COLO829 (cell line): ENCODE results near the gene F7.

Experiments used
- DNase-seq: peaks from one replicate; pipeline ENCODE4 v3.0.0; 2012; ENCODE audit warnings: low spot score

The F7 gene

GRCh38 chr13:113086991-113087922 is 18.3 kb upstream of the F7 start:
- no peak for DNase-seq

- DNase-seq, result no peak
These were observed 17.5 kb upstream of the F7 start for GRCh38 chr13:113087923-113088690.

GRCh38 chr13:113088691-113089020 is 16.9 kb upstream of the F7 start:
- DNase-seq, result no peak

GRCh38 chr13:113089693-113090414 is 15.7 kb upstream of the F7 start:
- DNase-seq, result no peak

GRCh38 chr13:113090415-113090770 is 15.2 kb upstream of the F7 start:
- no peak for DNase-seq

- no peak for DNase-seq
These were observed 14.8 kb upstream of the F7 start for GRCh38 chr13:113090806-113091205.

- no peak for DNase-seq
These were observed 14.3 kb upstream of the F7 start for GRCh38 chr13:113091211-113091771.

- no peak for DNase-seq
These were observed 13.5 kb upstream of the F7 start for GRCh38 chr13:113091891-113092775.

GRCh38 chr13:113092776-113093579 is 12.6 kb upstream of the F7 start:
- no peak for DNase-seq

GRCh38 chr13:113093580-113094409 is 11.8 kb upstream of the F7 start:
- no peak for DNase-seq

- DNase-seq, result no peak
These were observed 11.2 kb upstream of the F7 start for GRCh38 chr13:113094410-113094800.

- no peak for DNase-seq
These were observed 10.2 kb upstream of the F7 start for GRCh38 chr13:113095146-113096051.

- no peak for DNase-seq
These were observed 9.4 kb upstream of the F7 start for GRCh38 chr13:113096052-113096744.

- no peak for DNase-seq
These were observed 8.8 kb upstream of the F7 start for GRCh38 chr13:113096745-113097305.

- no peak for DNase-seq
These were observed 7.9 kb upstream of the F7 start for GRCh38 chr13:113097651-113098050.

- DNase-seq, result no peak
These were observed 7.3 kb upstream of the F7 start for GRCh38 chr13:113098162-113098732.

- no peak for DNase-seq
These were observed 6.4 kb upstream of the F7 start for GRCh38 chr13:113099142-113099541.
